Tibial nerve (tissue), 3 donors: ENCODE measurements around the gene GGNBP2.

ENCODE experiments used
- CTCF ChIP-seq, 5 experiments: fragments of 200-600 bp in 3 of 5; fragments of 450-650 bp in 2 of 5; sonication (generic) in 3 of 5; IDR thresholded peaks; one replicate each; pipeline ENCODE4 v1.5.1; 2016 to 2019; ENCODE audit warnings: antibody characterized with exemption in 5 of 5, mild to moderate bottlenecking in 3 of 5, moderate library complexity in 2 of 5
- POLR2A ChIP-seq, 2 donors: fragments of 450-650 bp; IDR thresholded peaks; one replicate each; pipeline ENCODE4 v1.6.1; 2017; ENCODE audit warnings: antibody characterized with exemption in 2 of 2, mild to moderate bottlenecking in 2 of 2, moderate library complexity in 2 of 2

- TF ChIP-seq POLR2A (IDR thresholded peaks at IDR 0.05) (no peak), CTCF (IDR thresholded peaks at IDR 0.05) (peak; percentile 93 to 100 (median 95))
Measured at GRCh38 chr17:36629252-36629847, 84.6 kb downstream of the GGNBP2 start.
